Activated effector memory CD4-positive, alpha-beta T cell treated with anti-CD3 and anti-CD28 coated beads, Interleukin-2, amount 50 U/mL, for 16 hours (primary cell): ENCODE results near the gene ARHGAP22.
A peak's percentile ranks its signal among the peaks of the same experiment; 100 is the strongest.

ENCODE experiments used
- DNase-seq: peaks from one replicate; pipeline ENCODE4 v3.0.0-alpha.2; 2020

ARHGAP22 gene

DNA sequence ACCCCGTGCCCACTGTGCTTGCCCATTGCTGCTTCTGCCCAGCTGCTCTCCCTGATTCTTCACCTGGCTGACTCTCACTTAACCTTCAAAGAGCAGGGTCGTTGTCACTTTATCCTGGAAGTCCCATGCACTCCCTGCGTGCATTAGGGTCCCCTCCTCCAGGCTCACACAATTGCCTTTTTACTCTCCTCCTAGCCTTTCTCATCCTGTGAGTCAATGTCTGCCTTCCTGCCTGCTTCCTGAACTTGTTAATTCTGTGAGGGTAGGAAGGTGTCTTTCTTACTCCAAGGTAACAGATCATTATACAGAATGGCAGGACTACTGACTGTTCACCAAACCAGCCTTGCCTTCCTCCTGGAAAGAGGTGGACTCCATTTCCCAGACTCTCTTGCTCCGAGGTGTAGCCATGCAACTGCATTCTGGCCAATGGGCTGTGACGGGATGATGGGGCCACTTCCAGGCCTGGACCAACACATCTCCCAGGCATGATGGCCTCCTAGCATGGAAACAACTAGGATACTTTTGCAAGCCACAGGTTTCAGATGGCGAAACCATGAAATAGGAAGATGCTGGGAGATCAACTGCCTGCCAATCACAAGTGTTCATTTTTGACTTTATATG, 54.7 kb downstream of the ARHGAP22 start:
- DNase-seq: no peak

- no peak for DNase-seq
Measured at GRCh38 chr10:48549236-48549635, 55.6 kb downstream of the ARHGAP22 start.

DNA sequence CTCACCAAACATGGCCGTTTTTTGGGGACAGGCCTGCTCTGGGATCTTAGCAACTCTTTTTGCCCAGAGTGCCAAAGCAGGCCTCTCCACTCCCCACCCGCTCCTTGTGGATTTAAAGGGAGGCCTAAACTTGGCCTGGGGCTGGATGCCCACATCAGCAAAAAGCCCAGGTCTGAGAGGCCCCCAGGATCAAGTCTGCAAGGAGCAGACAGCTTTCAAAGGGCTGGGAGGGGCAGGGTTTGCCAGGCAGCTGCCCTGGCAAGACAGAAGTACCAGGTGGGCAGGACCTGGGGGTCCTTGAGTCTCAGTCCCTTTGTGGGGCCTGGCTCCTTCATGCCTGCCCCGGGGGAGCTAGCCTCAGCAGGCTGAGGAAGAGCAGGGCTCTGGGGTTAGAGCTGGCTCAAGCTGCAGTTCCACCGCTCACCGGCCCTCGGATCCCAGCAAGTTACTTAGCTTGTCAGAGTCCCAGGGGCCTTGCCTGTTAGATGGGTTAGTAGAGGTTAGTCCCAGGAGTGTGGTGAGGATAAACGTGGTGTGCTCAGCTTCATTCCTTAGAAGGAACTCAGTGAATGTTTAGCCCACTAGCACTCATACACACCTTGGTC, 56.2 kb downstream of the ARHGAP22 start:
- no peak for DNase-seq

DNA sequence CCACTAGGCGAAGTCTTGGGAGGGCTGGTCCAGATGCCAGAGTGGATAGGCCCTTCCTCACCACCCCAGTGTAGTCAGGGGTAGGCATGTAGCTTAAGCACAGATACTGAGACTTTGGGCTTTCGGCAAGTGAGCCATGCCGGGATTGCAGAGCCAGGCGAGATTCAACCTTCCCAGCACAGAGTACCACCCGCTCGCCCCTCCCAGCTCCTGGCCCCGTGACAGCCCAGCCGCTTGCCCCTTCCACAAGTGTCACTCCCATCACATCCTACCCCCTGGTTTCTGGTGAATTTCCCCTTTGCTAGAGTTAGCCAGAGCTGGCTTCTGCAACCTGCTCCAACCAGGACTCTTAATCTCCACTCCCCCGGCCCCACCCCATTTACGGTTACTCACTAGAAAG, 56.9 kb downstream of the ARHGAP22 start:
- no peak for DNase-seq

- no peak for DNase-seq
Measured at GRCh38 chr10:48547061-48547895, 57.6 kb downstream of the ARHGAP22 start.

DNA sequence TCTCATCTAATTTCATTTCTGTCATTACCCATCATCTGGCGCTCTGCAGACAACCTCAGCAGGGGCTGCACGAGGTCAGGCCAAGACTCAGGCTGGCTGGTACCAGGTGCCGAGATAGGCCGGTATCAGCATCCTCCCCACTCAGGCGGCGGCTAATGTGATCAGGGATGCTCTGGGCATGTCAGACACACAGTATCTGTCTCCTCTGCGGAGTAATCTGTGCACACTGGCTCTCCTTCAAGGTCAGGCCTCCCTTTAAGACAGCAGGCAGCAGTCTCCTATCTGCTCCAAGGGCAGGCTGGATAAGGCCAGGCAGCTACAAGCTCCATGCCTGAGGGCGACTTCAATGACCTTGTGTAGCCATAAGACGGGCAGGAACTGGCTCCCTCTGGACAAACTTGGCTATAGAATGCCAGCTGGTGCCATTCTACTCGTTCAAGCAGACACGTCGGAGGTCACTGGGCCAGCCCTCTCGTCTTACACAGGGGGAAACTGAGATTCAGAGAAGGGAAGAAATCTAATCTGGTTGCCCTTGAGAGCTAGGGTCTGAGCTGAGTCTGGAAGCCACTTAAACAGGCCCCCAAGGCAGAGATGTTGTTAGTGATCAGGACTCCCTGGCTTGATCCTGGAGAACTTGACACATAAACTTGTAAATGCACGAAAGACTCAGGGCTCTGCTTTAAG, 59.3 kb downstream of the ARHGAP22 start:
- no peak for DNase-seq

GRCh38 chr10:48543182-48543844, 61.6 kb downstream of the ARHGAP22 start:
- no peak for DNase-seq

DNA sequence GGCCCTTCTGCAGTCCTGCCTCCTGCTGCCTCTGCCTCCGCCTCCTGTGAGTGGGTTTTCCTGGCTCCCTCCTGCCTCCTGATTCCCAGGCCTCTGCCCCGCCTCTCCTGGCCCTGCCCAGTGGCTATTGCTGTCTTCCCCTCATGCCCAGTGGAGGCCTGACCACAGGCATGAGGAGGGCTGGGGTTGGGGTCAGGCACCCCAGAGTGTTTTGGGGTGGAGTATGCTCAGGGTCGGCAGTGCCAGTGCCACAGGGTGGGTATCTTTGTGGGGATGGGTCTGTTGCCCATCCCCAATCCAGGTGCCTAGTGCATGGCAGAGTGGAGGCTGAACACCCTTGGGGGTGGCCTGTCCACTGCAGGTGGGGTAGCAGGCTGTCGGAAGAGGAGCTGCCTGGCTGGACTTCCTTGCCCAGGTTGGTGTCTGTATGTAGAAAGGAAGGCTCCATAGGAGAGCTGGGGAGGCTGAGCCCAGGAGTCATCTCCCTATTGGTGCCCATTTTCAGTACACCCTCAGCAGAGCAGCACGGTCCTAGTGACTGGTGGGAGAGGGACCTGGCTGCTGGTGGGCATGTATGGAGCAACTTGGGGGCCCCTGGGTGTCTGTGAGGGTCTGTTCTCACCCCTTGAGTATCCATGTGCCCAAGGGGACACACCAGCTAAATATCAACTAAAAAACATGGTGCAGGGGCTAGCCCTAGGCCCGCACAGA, 62.2 kb downstream of the ARHGAP22 start:
- peak; percentile 45 for DNase-seq

DNA sequence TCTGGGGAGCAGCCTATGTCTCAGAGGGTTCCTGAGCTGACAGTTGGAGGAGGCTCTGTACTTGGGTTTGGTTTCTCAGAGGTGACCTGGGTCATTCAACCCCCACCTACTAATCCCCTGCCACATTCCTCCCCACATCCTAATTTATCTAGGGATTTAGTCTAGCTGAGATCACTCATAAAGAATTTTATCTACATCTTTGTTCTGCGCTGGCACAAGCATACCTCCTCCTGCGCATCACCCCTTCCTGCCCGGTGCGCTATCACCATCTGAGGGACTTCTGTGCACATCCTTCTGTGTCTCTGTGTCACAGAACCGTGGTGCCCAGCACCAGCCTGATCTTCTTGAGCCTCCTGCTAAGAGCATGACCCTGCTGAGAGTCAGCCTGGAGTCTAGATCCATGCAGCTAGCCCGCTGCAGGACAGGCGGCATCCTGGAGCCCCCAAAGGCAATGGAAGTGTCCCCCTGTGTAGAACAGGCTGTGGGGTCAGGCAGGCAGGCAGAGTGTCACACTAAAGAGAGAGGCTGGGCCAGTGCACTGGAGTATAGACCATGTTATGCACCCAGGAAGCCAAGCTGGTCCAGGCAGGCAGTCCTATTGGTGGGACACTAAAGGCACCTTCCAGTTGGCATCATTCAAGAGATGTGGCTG, 63.6 kb downstream of the ARHGAP22 start:
- no peak for DNase-seq

GRCh38 chr10:48538611-48539010, 66.3 kb downstream of the ARHGAP22 start:
- DNase-seq: no peak

GRCh38 chr10:48536916-48537890, 67.7 kb downstream of the ARHGAP22 start:
- no peak for DNase-seq

GRCh38 chr10:48536156-48536500, 68.7 kb downstream of the ARHGAP22 start:
- DNase-seq: no peak

GRCh38 chr10:48535416-48536155, 69.3 kb downstream of the ARHGAP22 start:
- no peak for DNase-seq

- no peak for DNase-seq
Measured at GRCh38 chr10:48533951-48534720, 70.7 kb downstream of the ARHGAP22 start.

GRCh38 chr10:48533540-48533939, 71.3 kb downstream of the ARHGAP22 start:
- DNase-seq: no peak

GRCh38 chr10:48531486-48531885, 73.4 kb downstream of the ARHGAP22 start:
- DNase-seq: no peak

DNA sequence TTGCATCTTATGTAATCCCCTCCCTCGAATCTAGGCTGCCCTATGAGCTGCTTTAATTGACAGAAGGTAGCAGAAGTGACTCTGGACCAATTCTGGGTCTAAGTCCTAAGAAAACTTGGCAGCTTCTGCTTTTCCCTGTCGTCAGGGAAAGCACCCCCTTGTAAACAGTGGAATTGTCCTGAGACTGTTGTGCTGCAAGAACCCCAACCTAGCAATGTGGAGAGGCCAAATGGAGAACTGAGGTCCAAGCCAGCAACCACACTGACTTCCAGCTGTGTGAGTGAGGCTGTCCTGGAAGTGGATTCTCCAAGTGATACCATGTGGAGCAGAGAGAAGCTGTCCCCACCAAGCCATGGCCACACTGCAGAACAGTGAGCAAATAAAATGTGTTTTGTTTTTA, 75.5 kb downstream of the ARHGAP22 start:
- DNase-seq: no peak

- no peak for DNase-seq
Measured at GRCh38 chr10:48527756-48528155, 77.1 kb downstream of the ARHGAP22 start.
